ENCODE results near the gene DNAH14.

DNA sequence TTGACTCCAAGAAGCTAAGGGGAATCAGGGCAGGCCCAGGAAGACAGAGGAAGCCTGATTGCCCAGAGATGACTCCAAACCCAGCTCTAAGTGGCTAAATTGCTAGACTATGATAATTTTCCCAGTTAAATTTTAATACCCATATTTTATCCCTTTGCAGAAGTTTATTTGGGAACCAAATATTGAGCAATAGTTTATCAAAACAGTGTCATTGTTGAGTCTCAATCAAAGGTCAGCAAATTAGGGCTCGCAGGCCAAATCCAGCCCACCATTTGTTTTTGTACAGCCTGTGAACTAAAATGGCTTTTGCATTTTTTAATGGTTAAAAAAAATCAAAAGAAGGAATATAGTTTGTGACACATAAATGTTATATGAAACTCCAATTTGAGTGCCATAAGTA lies 451.2 kb downstream of the DNAH14 start:
- TF ChIP-seq, protein P1, sequence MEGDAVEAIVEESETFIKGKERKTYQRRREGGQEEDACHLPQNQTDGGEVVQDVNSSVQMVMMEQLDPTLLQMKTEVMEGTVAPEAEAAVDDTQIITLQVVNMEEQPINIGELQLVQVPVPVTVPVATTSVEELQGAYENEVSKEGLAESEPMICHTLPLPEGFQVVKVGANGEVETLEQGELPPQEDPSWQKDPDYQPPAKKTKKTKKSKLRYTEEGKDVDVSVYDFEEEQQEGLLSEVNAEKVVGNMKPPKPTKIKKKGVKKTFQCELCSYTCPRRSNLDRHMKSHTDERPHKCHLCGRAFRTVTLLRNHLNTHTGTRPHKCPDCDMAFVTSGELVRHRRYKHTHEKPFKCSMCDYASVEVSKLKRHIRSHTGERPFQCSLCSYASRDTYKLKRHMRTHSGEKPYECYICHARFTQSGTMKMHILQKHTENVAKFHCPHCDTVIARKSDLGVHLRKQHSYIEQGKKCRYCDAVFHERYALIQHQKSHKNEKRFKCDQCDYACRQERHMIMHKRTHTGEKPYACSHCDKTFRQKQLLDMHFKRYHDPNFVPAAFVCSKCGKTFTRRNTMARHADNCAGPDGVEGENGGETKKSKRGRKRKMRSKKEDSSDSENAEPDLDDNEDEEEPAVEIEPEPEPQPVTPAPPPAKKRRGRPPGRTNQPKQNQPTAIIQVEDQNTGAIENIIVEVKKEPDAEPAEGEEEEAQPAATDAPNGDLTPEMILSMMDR (IDR thresholded peaks at IDR 0.05): no peak
- no peak for TF ChIP-seq EZH2 (IDR thresholded peaks at IDR 0.05; ENCODE audit: borderline replicate concordance, insufficient read depth, low read depth, low read length, poor library complexity, severe bottlenecking)

All from B cell (primary cell).